HepG2 (cell line): Measurements from ENCODE around the gene NUPR2. TPM values are rescaled to one million over a fixed set of nuclear protein-coding genes. Genes with fewer than 3 reads are reported as not detected.

Experiments
- ATAC-seq: fragments of 200-7000 bp; cut with Tn5 transposase; 3 replicates; pipeline ENCODE4 v1.9.1; 2020; ENCODE audit warnings: mild to moderate bottlenecking, moderate library complexity
- BruUV-seq: library from RNA; stranded (reverse); fragments of 400-500 nt; replicated peaks from 2 replicates; lab custom pipeline; 2021; lab: Mats Ljungman, UMichigan
- CTCF ChIA-PET: fragments of 300-600 bp; formaldehyde crosslinking; extraction: SDS; loops from one replicate; lab custom pipeline; 2021; ENCODE audit warnings: low total read pairs, inconsistent platforms, low intra/inter-chr PET ratio; lab: Yijun Ruan, JAX
- POLR2A ChIA-PET: fragments of 350-600 bp; sonication (Branson Sonifier 250); formaldehyde crosslinking; loops from one replicate; lab custom pipeline; 2020; ENCODE audit warnings: antibody characterized with exemption, inconsistent platforms; lab: Yijun Ruan, JAX
- DNase-seq: peaks from one replicate; pipeline ENCODE4 v3.0.0-alpha.2; 2015; ENCODE audit warnings: low spot score
- FAIRE-seq: peaks from 3 replicates; lab custom pipeline; 2011; peaks lifted over from hg19 to GRCh38; lab: Jason Lieb, UNC
- H2AFZ ChIP-seq: one replicate; pipeline ENCODE4 v1.6.1; 2011; ENCODE audit warnings: low read length, inconsistent platforms
- H3K27ac ChIP-seq: fragments of 300-600 bp; 3 replicates; pipeline ENCODE4 v1.8.0; 2011; ENCODE audit warnings: mixed run types, mild to moderate bottlenecking, mixed read lengths, low read length, inconsistent platforms; ENCODE audit not compliant: insufficient read depth; ENCODE audit errors: extremely low read length
- H3K27me3 ChIP-seq, 2 experiments: fragments of 200-600 bp in 1 of 2; 2 replicates in 1 of 2; 3 replicates in 1 of 2; pipeline versions ENCODE4 v1.6.0 to v1.8.0; 2011; ENCODE audit warnings: low read length in 2 of 2, mild to moderate bottlenecking in 2 of 2, moderate library complexity in 2 of 2, inconsistent platforms in 1 of 2; ENCODE audit not compliant: insufficient read depth in 2 of 2, control insufficient read depth in 1 of 2
- H3K36me3 ChIP-seq, 2 experiments: fragments of 200-600 bp in 1 of 2; replicated peaks in 1 of 2; 2 replicates in 1 of 2; 3 replicates in 1 of 2; pipeline versions ENCODE4 v1.5.1 to v1.8.0; 2011; ENCODE audit warnings: low read length in 2 of 2, inconsistent platforms in 1 of 2; ENCODE audit not compliant: insufficient read depth in 2 of 2, control insufficient read depth in 1 of 2
- H3K4me1 ChIP-seq: 2 replicates; pipeline ENCODE4 v1.5.1; 2012; ENCODE audit warnings: low read length, inconsistent platforms; ENCODE audit not compliant: insufficient read depth
- H3K4me2 ChIP-seq: 2 replicates; pipeline ENCODE4 v1.6.0; 2011; ENCODE audit warnings: low read depth, low read length, inconsistent platforms
- H3K4me3 ChIP-seq, 3 experiments: fragments of 200-600 bp in 1 of 3; sonication (generic), shearing (Covaris generic) in 1 of 3; replicated peaks in 1 of 3; 2 replicates each; pipeline ENCODE4 v1.5.1; 2011 to 2016; ENCODE audit warnings: low read length in 3 of 3, inconsistent platforms in 2 of 3, low read depth in 2 of 3, mild to moderate bottlenecking in 2 of 3, control low read depth in 1 of 3, mixed read lengths in 1 of 3; ENCODE audit not compliant: insufficient read depth in 1 of 3
- H3K79me2 ChIP-seq: one replicate; pipeline ENCODE4 v1.6.1; 2011; ENCODE audit warnings: low read length, inconsistent platforms; ENCODE audit not compliant: insufficient read depth
- H3K9ac ChIP-seq: 2 replicates; pipeline ENCODE4 v1.6.0; 2011; ENCODE audit warnings: mild to moderate bottlenecking, low read depth, low read length, inconsistent platforms; ENCODE audit not compliant: insufficient read depth
- H3K9me3 ChIP-seq: 2 replicates; pipeline ENCODE4 v1.5.1; 2012; ENCODE audit warnings: mild to moderate bottlenecking, low read length
- H4K20me1 ChIP-seq: 2 replicates; pipeline ENCODE4 v1.6.0; 2011; ENCODE audit warnings: inconsistent platforms, mild to moderate bottlenecking, low read length, moderate library complexity; ENCODE audit not compliant: insufficient read depth
- CC2D1A ChIP-seq: sonication (generic); formaldehyde crosslinking; IDR thresholded peaks from 2 replicates; pipeline ENCODE4 v1.8.1; 2023; ENCODE audit warnings: mild to moderate bottlenecking, missing genetic modification reagents
- HNRNPH1 ChIP-seq: fragments of 200-400 bp; formaldehyde crosslinking; optimal IDR thresholded peaks from 2 replicates; pipeline ENCODE3; 2017; ENCODE audit warnings: mild to moderate bottlenecking, low read depth, low read length
- HNRNPLL ChIP-seq: fragments of 200-400 bp; formaldehyde crosslinking; IDR thresholded peaks from 2 replicates; pipeline ENCODE4 v1.6.1; 2017; ENCODE audit warnings: mild to moderate bottlenecking, low read depth, low read length; ENCODE audit not compliant: poor library complexity, severe bottlenecking
- POLR2G ChIP-seq: fragments of 200-400 bp; formaldehyde crosslinking; IDR thresholded peaks from 2 replicates; pipeline ENCODE4 v1.6.1; 2018; ENCODE audit warnings: mild to moderate bottlenecking, low read depth, low read length, moderate library complexity
- RAD51 ChIP-seq: fragments of 450-650 bp; IDR thresholded peaks from 2 replicates; pipeline ENCODE4 v1.6.1; 2016; ENCODE audit warnings: borderline replicate concordance
- TOE1 ChIP-seq: sonication (generic); formaldehyde crosslinking; IDR thresholded peaks from 2 replicates; pipeline ENCODE4 v1.4.0; 2020; ENCODE audit warnings: mild to moderate bottlenecking, missing genetic modification reagents
- YEATS2 ChIP-seq: sonication (generic); formaldehyde crosslinking; IDR thresholded peaks from 2 replicates; pipeline ENCODE4 v1.4.0; 2020; ENCODE audit warnings: missing genetic modification reagents, borderline replicate concordance
- ZNF432 ChIP-seq: sonication (generic); formaldehyde crosslinking; IDR thresholded peaks from 2 replicates; pipeline ENCODE4 v1.5.0; 2020; ENCODE audit warnings: missing genetic modification reagents, mild to moderate bottlenecking, borderline replicate concordance
- ZNF570 ChIP-seq: sonication (generic); formaldehyde crosslinking; IDR thresholded peaks from 2 replicates; pipeline ENCODE4 v1.4.0; 2020; ENCODE audit warnings: mild to moderate bottlenecking, missing genetic modification reagents, borderline replicate concordance
- ZNF644 ChIP-seq: IDR thresholded peaks from 2 replicates; pipeline ENCODE4 v1.6.1; 2016; ENCODE audit warnings: low read depth
- ZNF660 ChIP-seq: sonication (generic); formaldehyde crosslinking; IDR thresholded peaks from 2 replicates; pipeline ENCODE4 v1.5.1; 2020; ENCODE audit warnings: mild to moderate bottlenecking, low read depth, missing genetic modification reagents, borderline replicate concordance
- ZNF674 ChIP-seq: sonication (generic); formaldehyde crosslinking; IDR thresholded peaks from 2 replicates; pipeline ENCODE4 v1.5.0; 2020; ENCODE audit warnings: low read depth, mild to moderate bottlenecking, missing genetic modification reagents
- ZNF724P ChIP-seq: sonication (generic); formaldehyde crosslinking; IDR thresholded peaks from 2 replicates; pipeline ENCODE4 v1.8.0; 2022; ENCODE audit warnings: missing genetic modification reagents, borderline replicate concordance
- WGBS: methylation state at CpG from one replicate; pipeline ENCODE4 v1.1.6; 2017; ENCODE audit warnings: low lambda C conversion rate; 5-methylcytosine and 5-hydroxymethylcytosine counted together
- in situ Hi-C: cut with HindIII; loops from 2 replicates; pipeline ENCODE4 v1.10.0; 2017; ENCODE audit warnings: low pct_unique_long_range_greater_than_20kb; ENCODE audit not compliant: extremely low pct_ligation_motif_present
- intact Hi-C: fragments of 100-400 bp; cut with micrococcal nuclease; formaldehyde crosslinking; loops from one replicate; pipeline ENCODE4 v1.10.0; 2022; ENCODE audit not compliant: unreplicated experiment
- polyA plus RNA-seq, 8 experiments: library from polyadenylated mRNA; depleted of rRNA in 3 of 8; stranded (reverse) in 7 of 8; unstranded in 1 of 8; fragments of >200 nt; fragmentation: Illumina TruSeq in 4 of 8; extraction: Trizol in 4 of 8; gene quantifications; 2 replicates each; pipeline versions ENCODE4 v1.2.1 to v1.2.3, GENCODE V29; 2011 to 2016; ENCODE audit warnings: low read depth in 4 of 8, missing spikeins in 1 of 8, mixed read lengths in 1 of 8; ENCODE audit not compliant: insufficient read depth in 1 of 8
- total RNA-seq, 5 experiments: library from RNA; depleted of rRNA; stranded (reverse); fragments of >200 nt; fragmentation: Illumina TruSeq; extraction: Trizol; gene quantifications; 2 replicates each; pipeline ENCODE4 v1.2.3, GENCODE V29; 2016; ENCODE audit warnings: low read depth in 1 of 5
- TF ChIP-seq, protein P1 (sequence below): sonication (generic); formaldehyde crosslinking; IDR thresholded peaks from 2 replicates; pipeline ENCODE4 v1.9.0; 2021; ENCODE audit warnings: mild to moderate bottlenecking, missing genetic modification reagents
- TF ChIP-seq, protein P2 (sequence below): sonication (generic); formaldehyde crosslinking; IDR thresholded peaks from 2 replicates; pipeline ENCODE4 v1.4.0; 2020; ENCODE audit warnings: missing genetic modification reagents, borderline replicate concordance

Gene NUPR2
- total and polyA plus RNA-seq, 2 of the 13 experiments (the other 11 are each of a cell fraction or from before 2014, with no cell fraction given), result not detected

DNA sequence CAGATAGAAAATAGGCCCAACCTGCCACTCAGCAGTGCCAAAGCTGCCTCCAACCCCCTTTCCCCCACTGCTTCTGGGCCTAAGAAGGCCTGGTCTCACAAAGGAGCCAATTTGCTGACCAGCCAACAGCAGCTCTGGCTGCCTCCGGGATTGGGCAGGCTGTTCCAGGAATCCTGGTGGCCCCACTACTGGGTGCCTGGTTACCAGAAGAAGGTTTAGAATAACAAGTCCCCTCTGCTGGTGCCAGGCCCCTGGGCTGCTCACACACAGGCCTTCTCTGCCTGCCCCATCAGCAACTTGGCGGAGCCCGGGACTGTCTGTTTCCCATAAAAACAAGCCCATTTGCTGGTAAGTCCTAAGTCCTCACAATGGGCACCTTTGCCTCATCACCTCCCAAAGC lies 24.6 kb downstream of the NUPR2 start:
- no peaks in the 10 kb centered on the region for H3K27me3 ChIP-seq
- no peak overlapping the region for H3K4me3 ChIP-seq
- no peak overlapping the region for H3K9ac ChIP-seq
- H4K20me1 ChIP-seq, result no peaks in the 10 kb centered on the region
- ATAC-seq (no peak; the same call in 2 of the 3 replicates), DNase-seq (no peak), FAIRE-seq (no peak)
- no peak overlapping the region for H2AFZ ChIP-seq
- peaks cover 15% of the 10 kb centered on the region for H3K4me1 ChIP-seq
- TF ChIP-seq, protein P1, sequence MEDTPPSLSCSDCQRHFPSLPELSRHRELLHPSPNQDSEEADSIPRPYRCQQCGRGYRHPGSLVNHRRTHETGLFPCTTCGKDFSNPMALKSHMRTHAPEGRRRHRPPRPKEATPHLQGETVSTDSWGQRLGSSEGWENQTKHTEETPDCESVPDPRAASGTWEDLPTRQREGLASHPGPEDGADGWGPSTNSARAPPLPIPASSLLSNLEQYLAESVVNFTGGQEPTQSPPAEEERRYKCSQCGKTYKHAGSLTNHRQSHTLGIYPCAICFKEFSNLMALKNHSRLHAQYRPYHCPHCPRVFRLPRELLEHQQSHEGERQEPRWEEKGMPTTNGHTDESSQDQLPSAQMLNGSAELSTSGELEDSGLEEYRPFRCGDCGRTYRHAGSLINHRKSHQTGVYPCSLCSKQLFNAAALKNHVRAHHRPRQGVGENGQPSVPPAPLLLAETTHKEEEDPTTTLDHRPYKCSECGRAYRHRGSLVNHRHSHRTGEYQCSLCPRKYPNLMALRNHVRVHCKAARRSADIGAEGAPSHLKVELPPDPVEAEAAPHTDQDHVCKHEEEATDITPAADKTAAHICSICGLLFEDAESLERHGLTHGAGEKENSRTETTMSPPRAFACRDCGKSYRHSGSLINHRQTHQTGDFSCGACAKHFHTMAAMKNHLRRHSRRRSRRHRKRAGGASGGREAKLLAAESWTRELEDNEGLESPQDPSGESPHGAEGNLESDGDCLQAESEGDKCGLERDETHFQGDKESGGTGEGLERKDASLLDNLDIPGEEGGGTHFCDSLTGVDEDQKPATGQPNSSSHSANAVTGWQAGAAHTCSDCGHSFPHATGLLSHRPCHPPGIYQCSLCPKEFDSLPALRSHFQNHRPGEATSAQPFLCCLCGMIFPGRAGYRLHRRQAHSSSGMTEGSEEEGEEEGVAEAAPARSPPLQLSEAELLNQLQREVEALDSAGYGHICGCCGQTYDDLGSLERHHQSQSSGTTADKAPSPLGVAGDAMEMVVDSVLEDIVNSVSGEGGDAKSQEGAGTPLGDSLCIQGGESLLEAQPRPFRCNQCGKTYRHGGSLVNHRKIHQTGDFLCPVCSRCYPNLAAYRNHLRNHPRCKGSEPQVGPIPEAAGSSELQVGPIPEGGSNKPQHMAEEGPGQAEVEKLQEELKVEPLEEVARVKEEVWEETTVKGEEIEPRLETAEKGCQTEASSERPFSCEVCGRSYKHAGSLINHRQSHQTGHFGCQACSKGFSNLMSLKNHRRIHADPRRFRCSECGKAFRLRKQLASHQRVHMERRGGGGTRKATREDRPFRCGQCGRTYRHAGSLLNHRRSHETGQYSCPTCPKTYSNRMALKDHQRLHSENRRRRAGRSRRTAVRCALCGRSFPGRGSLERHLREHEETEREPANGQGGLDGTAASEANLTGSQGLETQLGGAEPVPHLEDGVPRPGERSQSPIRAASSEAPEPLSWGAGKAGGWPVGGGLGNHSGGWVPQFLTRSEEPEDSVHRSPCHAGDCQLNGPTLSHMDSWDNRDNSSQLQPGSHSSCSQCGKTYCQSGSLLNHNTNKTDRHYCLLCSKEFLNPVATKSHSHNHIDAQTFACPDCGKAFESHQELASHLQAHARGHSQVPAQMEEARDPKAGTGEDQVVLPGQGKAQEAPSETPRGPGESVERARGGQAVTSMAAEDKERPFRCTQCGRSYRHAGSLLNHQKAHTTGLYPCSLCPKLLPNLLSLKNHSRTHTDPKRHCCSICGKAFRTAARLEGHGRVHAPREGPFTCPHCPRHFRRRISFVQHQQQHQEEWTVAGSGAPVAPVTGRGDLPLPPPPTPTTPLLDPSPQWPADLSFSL (CRISPR knock-in tag), result no peak
- no peak for TF ChIP-seq HNRNPLL
- no peak for TF ChIP-seq POLR2G
- no peak for TF ChIP-seq ZNF674 (CRISPR knock-in tag)
- TF ChIP-seq ZNF644 (CRISPR knock-in tag), result no peak
- no peak for TF ChIP-seq YEATS2
- no peak for TF ChIP-seq ZNF660
- TF ChIP-seq ZNF432 (CRISPR knock-in tag), result no peak
- TF ChIP-seq, protein P2, sequence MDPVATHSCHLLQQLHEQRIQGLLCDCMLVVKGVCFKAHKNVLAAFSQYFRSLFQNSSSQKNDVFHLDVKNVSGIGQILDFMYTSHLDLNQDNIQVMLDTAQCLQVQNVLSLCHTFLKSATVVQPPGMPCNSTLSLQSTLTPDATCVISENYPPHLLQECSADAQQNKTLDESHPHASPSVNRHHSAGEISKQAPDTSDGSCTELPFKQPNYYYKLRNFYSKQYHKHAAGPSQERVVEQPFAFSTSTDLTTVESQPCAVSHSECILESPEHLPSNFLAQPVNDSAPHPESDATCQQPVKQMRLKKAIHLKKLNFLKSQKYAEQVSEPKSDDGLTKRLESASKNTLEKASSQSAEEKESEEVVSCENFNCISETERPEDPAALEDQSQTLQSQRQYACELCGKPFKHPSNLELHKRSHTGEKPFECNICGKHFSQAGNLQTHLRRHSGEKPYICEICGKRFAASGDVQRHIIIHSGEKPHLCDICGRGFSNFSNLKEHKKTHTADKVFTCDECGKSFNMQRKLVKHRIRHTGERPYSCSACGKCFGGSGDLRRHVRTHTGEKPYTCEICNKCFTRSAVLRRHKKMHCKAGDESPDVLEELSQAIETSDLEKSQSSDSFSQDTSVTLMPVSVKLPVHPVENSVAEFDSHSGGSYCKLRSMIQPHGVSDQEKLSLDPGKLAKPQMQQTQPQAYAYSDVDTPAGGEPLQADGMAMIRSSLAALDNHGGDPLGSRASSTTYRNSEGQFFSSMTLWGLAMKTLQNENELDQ (CRISPR knock-in tag), result no peak
- no peak for TF ChIP-seq HNRNPH1
- no peak for TF ChIP-seq ZNF724P (CRISPR knock-in tag)
- TF ChIP-seq RAD51, result no peak
- no peak for TF ChIP-seq TOE1 (CRISPR knock-in tag)
- no peak for TF ChIP-seq ZNF570
- no peak for TF ChIP-seq CC2D1A (CRISPR knock-in tag)
- no peaks in the 10 kb centered on the region for H3K36me3 ChIP-seq
- no TSS peak for BruUV-seq
- intact Hi-C loops, result no loop called here
- ChIA-PET POLR2A (interaction anchor here (1.1 kb wide), 1 partner anchor 91 kb away, joined by 3 read pairs; no protein-coding TSS in a partner anchor), CTCF (no interaction called here)
- no peak overlapping the region for H3K4me2 ChIP-seq
- H3K79me2 ChIP-seq, result no peaks in the 10 kb centered on the region
- WGBS, result 100% methylated on average over 2 of the region's 3 CpGs
- in situ Hi-C loops, result loop anchor here (25.0 kb wide), 1 partner anchor 329 kb away; no protein-coding TSS in a partner anchor
- H3K27ac ChIP-seq, result no peak overlapping the region
- H3K9me3 ChIP-seq, result no peaks in the 10 kb centered on the region
